Testis (tissue), 3 donors: Measurements from ENCODE around the gene ZNF497. TPM values are rescaled to one million over a fixed set of nuclear protein-coding genes. Genes with fewer than 3 reads are reported as not detected.

Experiments
- DNase-seq: peaks from one replicate; pipeline ENCODE4 v3.0.0-alpha.2; 2019
- H3K27ac ChIP-seq, 2 donors: fragments of 200-600 bp; sonication (generic); one replicate each; pipeline ENCODE4 v1.5.1; 2019
- H3K27me3 ChIP-seq: fragments of 200-600 bp; sonication (generic); one replicate; pipeline ENCODE4 v1.5.1; 2019
- H3K36me3 ChIP-seq: fragments of 200-600 bp; sonication (generic); one replicate; pipeline ENCODE4 v1.5.1; 2017; ENCODE audit warnings: low read depth; ENCODE audit errors: missing control alignments
- H3K4me1 ChIP-seq: fragments of 200-600 bp; sonication (generic); one replicate; pipeline ENCODE4 v1.5.1; 2019
- H3K4me3 ChIP-seq, 2 donors: fragments of 200-600 bp; sonication (generic); one replicate each; pipeline ENCODE4 v1.5.1; 2017 to 2019
- H3K9me3 ChIP-seq: fragments of 200-600 bp; sonication (generic); one replicate; pipeline ENCODE4 v1.5.1; 2017
- POLR2A ChIP-seq: fragments of 450-650 bp; IDR thresholded peaks from one replicate; pipeline ENCODE4 v1.6.1; 2017; ENCODE audit warnings: antibody characterized with exemption, mild to moderate bottlenecking, moderate library complexity
- WGBS, 2 donors: methylation state at CpG; one replicate each; pipeline ENCODE4 v1.1.5; 2018; 5-methylcytosine and 5-hydroxymethylcytosine counted together
- intact Hi-C: fragments of 100-400 bp; cut with DNase I; formaldehyde crosslinking; loops from one replicate; pipeline ENCODE4 v1.15.1; 2023; ENCODE audit warnings: low total_unique reads
- polyA plus RNA-seq: library from polyadenylated mRNA; stranded (reverse); fragments of 350-450 nt; fragmentation: Illumina TruSeq; extraction: RNeasy Lipid Tissue Mini Kit (QIAGEN cat#74804); gene quantifications from one replicate; pipeline ENCODE4 v1.2.3, GENCODE V29; 2014; ENCODE audit warnings: low read depth, low replicate concordance; ENCODE audit not compliant: insufficient read depth
- total RNA-seq, 2 donors: library from RNA; depleted of rRNA; stranded (reverse); fragments of >200 nt; gene quantifications; one replicate each; pipeline ENCODE4 v1.2.3, GENCODE V29; 2016
- TF ChIP-seq, protein P1 (sequence below), 3 experiments: fragments of 450-650 bp in 2 of 3; fragments of 200-600 bp in 1 of 3; sonication (generic) in 1 of 3; IDR thresholded peaks; one replicate each; pipeline ENCODE4 v1.5.1; 2016 to 2019; ENCODE audit warnings: antibody characterized with exemption in 3 of 3, mild to moderate bottlenecking in 2 of 3, moderate library complexity in 1 of 3

The ZNF497 gene
- total and polyA plus RNA-seq, 3 donors from 2014 or later, result 2.6 to 10.7 (median 10.3) TPM

DNA sequence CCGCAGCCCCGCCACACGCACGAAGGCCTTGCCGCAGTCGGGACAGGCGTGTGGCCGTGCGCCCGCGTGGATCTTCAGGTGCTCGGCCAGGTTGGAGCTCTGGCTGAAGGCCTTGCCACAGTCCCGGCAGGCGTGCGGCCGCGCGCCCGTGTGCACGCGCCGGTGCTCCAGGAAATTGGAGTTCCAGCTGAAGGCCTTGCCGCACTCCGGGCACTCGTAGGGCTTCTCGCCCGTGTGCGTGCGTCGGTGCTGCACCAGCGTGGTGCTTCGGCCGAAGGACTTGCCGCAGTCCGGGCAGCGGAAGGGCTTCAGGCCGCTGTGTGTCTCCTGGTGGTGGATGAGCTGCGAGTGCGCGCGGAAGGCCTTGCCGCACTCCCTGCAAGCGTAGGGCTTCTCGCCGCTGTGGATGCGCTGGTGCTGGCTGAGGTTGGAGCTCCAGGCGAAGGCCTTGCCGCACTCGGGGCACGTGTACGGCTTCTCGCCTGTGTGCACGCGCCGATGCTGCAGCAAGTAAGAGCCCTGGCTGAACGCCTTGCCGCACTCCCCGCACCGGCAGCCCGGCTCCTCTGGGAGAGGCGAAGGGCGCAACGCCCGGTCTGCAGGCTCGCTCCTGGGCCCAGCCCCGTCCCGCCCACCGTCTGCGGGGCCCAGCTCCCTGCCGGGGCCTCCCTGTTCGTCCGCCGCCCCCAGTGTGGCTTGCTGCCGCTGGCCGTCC, 5.6 kb downstream of the ZNF497 start:
- TF ChIP-seq, protein P1, sequence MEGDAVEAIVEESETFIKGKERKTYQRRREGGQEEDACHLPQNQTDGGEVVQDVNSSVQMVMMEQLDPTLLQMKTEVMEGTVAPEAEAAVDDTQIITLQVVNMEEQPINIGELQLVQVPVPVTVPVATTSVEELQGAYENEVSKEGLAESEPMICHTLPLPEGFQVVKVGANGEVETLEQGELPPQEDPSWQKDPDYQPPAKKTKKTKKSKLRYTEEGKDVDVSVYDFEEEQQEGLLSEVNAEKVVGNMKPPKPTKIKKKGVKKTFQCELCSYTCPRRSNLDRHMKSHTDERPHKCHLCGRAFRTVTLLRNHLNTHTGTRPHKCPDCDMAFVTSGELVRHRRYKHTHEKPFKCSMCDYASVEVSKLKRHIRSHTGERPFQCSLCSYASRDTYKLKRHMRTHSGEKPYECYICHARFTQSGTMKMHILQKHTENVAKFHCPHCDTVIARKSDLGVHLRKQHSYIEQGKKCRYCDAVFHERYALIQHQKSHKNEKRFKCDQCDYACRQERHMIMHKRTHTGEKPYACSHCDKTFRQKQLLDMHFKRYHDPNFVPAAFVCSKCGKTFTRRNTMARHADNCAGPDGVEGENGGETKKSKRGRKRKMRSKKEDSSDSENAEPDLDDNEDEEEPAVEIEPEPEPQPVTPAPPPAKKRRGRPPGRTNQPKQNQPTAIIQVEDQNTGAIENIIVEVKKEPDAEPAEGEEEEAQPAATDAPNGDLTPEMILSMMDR (IDR thresholded peaks at IDR 0.05), result no peak
- TF ChIP-seq POLR2A, result no peak
- no peak for DNase-seq
- Histone ChIP-seq H3K4me1 (no peaks in the 10 kb centered on the region), H3K27me3 (no peaks in the 10 kb centered on the region), H3K4me3 (peak overlapping the region; percentile 26 to 49), H3K27ac (no peak overlapping the region), H3K9me3 (no peaks in the 10 kb centered on the region), H3K36me3 (no peaks in the 10 kb centered on the region)
- 7 to 30% methylated on average over 3 to 16 of the region's 75 CpGs for WGBS, 2 donors
- intact Hi-C loops, result no loop called here

DNA sequence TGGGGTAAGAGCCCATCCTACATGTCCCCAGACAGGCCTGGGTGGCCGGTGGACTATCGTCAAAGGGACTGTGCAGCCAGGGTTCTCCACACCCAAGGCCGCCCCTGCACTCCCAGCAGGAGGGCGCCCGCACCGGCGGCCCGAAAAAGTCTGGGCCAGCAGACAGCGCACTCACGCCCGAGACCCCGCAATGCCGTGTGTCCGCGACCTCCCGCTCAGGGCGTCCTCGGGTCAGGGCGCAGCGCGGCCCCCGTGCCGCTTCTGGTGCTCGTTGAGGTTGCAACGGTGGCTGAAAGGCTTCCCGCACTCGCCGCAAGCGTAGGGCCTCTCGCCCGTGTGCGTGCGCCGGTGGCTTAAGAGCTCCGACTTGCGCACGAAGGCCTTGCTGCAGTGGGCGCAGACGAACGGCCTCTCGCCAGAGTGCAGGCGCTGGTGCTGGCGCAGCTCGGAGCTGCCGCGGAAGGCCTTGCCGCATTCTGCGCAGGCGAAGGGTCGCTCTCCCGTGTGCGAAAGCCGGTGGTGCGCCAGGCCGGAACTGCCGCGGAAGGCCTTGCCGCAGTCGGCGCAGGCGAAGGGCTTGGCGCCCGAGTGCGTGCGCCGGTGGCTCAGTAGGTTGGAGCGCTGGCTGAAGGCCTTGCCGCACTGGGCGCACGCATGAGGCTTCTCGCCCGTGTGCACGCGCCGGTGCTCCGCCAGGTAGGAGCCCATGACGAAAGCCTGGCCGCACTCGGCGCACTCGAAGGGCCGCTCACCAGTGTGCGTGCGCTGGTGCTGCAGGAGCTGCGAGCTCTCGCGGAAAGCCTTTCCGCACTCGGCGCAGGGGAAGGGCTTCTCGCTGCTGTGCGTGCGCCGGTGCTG, 6.4 kb downstream of the ZNF497 start:
- TF ChIP-seq POLR2A, result no peak
- TF ChIP-seq, protein P1 (IDR thresholded peaks at IDR 0.05), result no peak
- 17 to 39% methylated on average over 22 to 47 of the region's 94 CpGs for WGBS, 2 donors
- no peak overlapping the region for H3K27ac ChIP-seq
- intact Hi-C loops, result no loop called here
- no peaks in the 10 kb centered on the region for H3K36me3 ChIP-seq
- peak overlapping the region; percentile 26 to 49 for H3K4me3 ChIP-seq
- no peaks in the 10 kb centered on the region for H3K27me3 ChIP-seq
- no peak for DNase-seq
- H3K4me1 ChIP-seq, result no peaks in the 10 kb centered on the region
- H3K9me3 ChIP-seq, result no peaks in the 10 kb centered on the region

DNA sequence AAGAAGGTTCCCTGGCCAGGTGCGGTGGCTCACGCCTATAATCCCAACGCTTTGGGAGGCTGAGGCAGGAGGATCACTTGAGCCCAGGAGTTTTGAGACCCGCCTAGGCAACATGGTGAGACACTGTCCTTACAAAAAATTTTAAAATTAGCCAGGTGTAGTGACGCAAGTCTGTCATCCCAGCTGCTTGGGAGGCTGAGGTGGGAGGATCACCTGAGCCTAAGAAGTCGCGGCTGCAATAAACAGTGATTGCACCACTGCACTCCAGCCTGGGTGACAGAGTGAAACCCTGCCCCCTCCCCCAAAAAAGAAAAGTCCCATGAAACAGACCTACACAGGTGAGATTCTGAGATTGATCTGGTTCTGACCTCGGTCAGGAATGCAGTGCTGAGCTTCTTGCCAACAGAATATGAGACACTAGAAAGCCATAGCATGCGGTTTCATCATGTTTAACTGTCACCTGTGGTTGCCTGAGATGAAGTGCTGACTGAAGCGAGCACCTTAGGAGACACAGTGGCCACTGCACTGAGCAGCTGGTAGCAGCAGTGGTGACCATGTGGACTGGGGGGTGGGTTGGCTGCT, 7.2 kb downstream of the ZNF497 start:
- 60 to 69% methylated on average over 10 of the region's 10 CpGs for WGBS, 2 donors
- intact Hi-C loops, result no loop called here
- no peak for TF ChIP-seq POLR2A
- TF ChIP-seq, protein P1 (IDR thresholded peaks at IDR 0.05), result no peak

DNA sequence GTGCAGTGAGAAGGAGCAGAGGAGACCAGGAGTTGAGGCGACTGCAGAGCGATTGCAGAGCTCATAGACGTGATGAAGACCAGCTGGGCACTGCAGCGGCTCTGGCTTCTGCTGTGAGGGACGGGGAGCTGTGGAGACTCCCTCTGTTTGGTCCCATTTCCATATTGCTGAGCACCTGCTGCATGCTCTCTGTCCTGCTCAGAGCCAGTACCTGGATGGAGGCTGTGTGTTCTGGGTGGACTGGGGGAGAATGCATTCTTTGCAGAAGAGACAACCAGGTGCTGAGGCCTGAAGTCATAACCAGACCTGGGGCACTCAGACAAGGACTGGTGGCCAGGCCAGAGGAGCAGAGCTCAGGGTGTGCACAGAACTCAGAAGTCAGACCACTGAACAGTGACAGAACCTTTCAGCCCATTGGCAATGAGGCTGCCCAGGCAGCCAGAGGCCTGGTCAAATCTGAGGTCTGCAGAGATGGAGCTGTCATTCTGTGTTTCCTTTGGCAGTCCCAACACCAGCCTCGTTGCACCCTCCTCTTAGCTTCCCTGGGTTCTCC, 8.0 kb downstream of the ZNF497 start:
- intact Hi-C loops, result no loop called here
- TF ChIP-seq, protein P1 (IDR thresholded peaks at IDR 0.05), result no peak
- TF ChIP-seq POLR2A, result no peak
- Histone ChIP-seq H3K4me3 (no peak overlapping the region), H3K27ac (no peak overlapping the region), H3K36me3 (no peaks in the 10 kb centered on the region), H3K4me1 (peaks cover 7% of the 10 kb centered on the region), H3K27me3 (no peaks in the 10 kb centered on the region), H3K9me3 (no peaks in the 10 kb centered on the region)
- WGBS, 2 donors, result 84 to 88% methylated on average over 6 of the region's 6 CpGs
- no peak for DNase-seq

More for the DNA sequence above, 7.2 kb downstream of the ZNF497 start:
- no peaks in the 10 kb centered on the region for H3K36me3 ChIP-seq
- H3K9me3 ChIP-seq, result no peaks in the 10 kb centered on the region
- DNase-seq, result no peak
- peaks cover under 1% of the 10 kb centered on the region for H3K4me1 ChIP-seq
- peak overlapping the region in 1 of 2 donors; percentile 49 for H3K4me3 ChIP-seq
- no peak overlapping the region for H3K27ac ChIP-seq
- H3K27me3 ChIP-seq, result no peaks in the 10 kb centered on the region
